ENCODE results near the gene MAP3K1.

The MAP3K1 gene

GRCh38 chr5:56900858-56901578, 85.7 kb downstream of the MAP3K1 start:
- Mint-ChIP-seq H3K4me1 (no peaks in the 10 kb centered on the region), H3K27me3 (no peaks in the 10 kb centered on the region), H3K9me3 (no peaks in the 10 kb centered on the region), H3K36me3 (ENCODE audit: insufficient read depth) (peaks cover 3% of the 10 kb centered on the region), H3K4me3 (no peak overlapping the region), H3K27ac (ENCODE audit: low read depth) (no peak overlapping the region)
- DNase-seq (ENCODE audit: low spot score in 2 of 2) (no peak), ATAC-seq (replicated peaks; ENCODE audit: extremely low read depth, poor library complexity, severe bottlenecking) (peak; percentile 24)

- H3K27me3 Mint-ChIP-seq: no peaks in the 10 kb centered on the region
- no peaks in the 10 kb centered on the region for H3K9me3 Mint-ChIP-seq
- no peak for DNase-seq (ENCODE audit: low spot score in 2 of 2)
- H3K4me1 Mint-ChIP-seq: peaks cover 20% of the 10 kb centered on the region
- H3K36me3 Mint-ChIP-seq (ENCODE audit: insufficient read depth): peaks cover 2% of the 10 kb centered on the region
- peak overlapping the region; percentile 98 for H3K27ac Mint-ChIP-seq (ENCODE audit: low read depth)
- peak overlapping the region; percentile 98 for H3K4me3 Mint-ChIP-seq
- peak; percentile 6 for ATAC-seq (replicated peaks; ENCODE audit: extremely low read depth, poor library complexity, severe bottlenecking)
These were observed 93.6 kb downstream of the MAP3K1 start for GRCh38 chr5:56908942-56909293.

GRCh38 chr5:56909294-56910209, 94.2 kb downstream of the MAP3K1 start, which contains the start of gene SETD9:
TSS of gene SETD9 (plus strand) at chr5:56909596. CDS start at chr5:56909646, 50 bp downstream.
- ATAC-seq (replicated peaks; ENCODE audit: extremely low read depth, poor library complexity, severe bottlenecking): peak; percentile 81

GRCh38 chr5:56910210-56910965, 95.0 kb downstream of the MAP3K1 start:
- Mint-ChIP-seq H3K9me3 (no peaks in the 10 kb centered on the region), H3K4me3 (peak overlapping the region; percentile 98), H3K27ac (ENCODE audit: low read depth) (peak overlapping the region; percentile 51), H3K27me3 (no peaks in the 10 kb centered on the region), H3K4me1 (peaks cover 20% of the 10 kb centered on the region), H3K36me3 (ENCODE audit: insufficient read depth) (peaks cover 2% of the 10 kb centered on the region)
- no peak for DNase-seq (ENCODE audit: low spot score in 2 of 2)
- peak; percentile 34 for ATAC-seq (replicated peaks; ENCODE audit: extremely low read depth, poor library complexity, severe bottlenecking)

More at GRCh38 chr5:56909294-56910209, 94.2 kb downstream of the MAP3K1 start, which contains the start of gene SETD9:
- Mint-ChIP-seq H3K27me3 (no peaks in the 10 kb centered on the region), H3K27ac (ENCODE audit: low read depth) (peak within 1 kb of the TSS; percentile 98), H3K9me3 (no peaks in the 10 kb centered on the region), H3K4me1 (peaks cover 20% of the 10 kb centered on the region), H3K4me3 (peak within 1 kb of the TSS; percentile 98), H3K36me3 (ENCODE audit: insufficient read depth) (peaks cover 2% of the 10 kb centered on the region)
- DNase-seq (ENCODE audit: low spot score in 2 of 2): peak; percentile 63 to 65

- ATAC-seq (replicated peaks; ENCODE audit: extremely low read depth, poor library complexity, severe bottlenecking): no peak
- H3K27ac Mint-ChIP-seq (ENCODE audit: low read depth): no peak overlapping the region
- H3K4me3 Mint-ChIP-seq: no peak overlapping the region
- peaks cover 2% of the 10 kb centered on the region for H3K36me3 Mint-ChIP-seq (ENCODE audit: insufficient read depth)
- H3K27me3 Mint-ChIP-seq: no peaks in the 10 kb centered on the region
- H3K9me3 Mint-ChIP-seq: no peaks in the 10 kb centered on the region
- peaks cover 14% of the 10 kb centered on the region for H3K4me1 Mint-ChIP-seq
- no peak for DNase-seq (ENCODE audit: low spot score in 2 of 2)
These were observed 98.4 kb downstream of the MAP3K1 start for GRCh38 chr5:56913766-56914165.

- Mint-ChIP-seq H3K9me3 (no peaks in the 10 kb centered on the region), H3K4me1 (peaks cover 9% of the 10 kb centered on the region), H3K36me3 (ENCODE audit: insufficient read depth) (peaks cover 4% of the 10 kb centered on the region), H3K27ac (ENCODE audit: low read depth) (no peak overlapping the region), H3K4me3 (no peak overlapping the region), H3K27me3 (no peaks in the 10 kb centered on the region)
- DNase-seq (ENCODE audit: low spot score in 2 of 2) (no peak), ATAC-seq (replicated peaks; ENCODE audit: extremely low read depth, poor library complexity, severe bottlenecking) (no peak)
These were observed 99.3 kb downstream of the MAP3K1 start for GRCh38 chr5:56914678-56915077.

GRCh38 chr5:56917534-56917933, 102.2 kb downstream of the MAP3K1 start:
- no peak for ATAC-seq (replicated peaks; ENCODE audit: extremely low read depth, poor library complexity, severe bottlenecking)

GRCh38 chr5:56918054-56918453, 102.7 kb downstream of the MAP3K1 start:
- H3K9me3 Mint-ChIP-seq: no peaks in the 10 kb centered on the region
- H3K27ac Mint-ChIP-seq (ENCODE audit: low read depth): no peak overlapping the region
- H3K4me3 Mint-ChIP-seq: no peak overlapping the region
- no peaks in the 10 kb centered on the region for H3K27me3 Mint-ChIP-seq
- ATAC-seq (replicated peaks; ENCODE audit: extremely low read depth, poor library complexity, severe bottlenecking) (no peak), DNase-seq (ENCODE audit: low spot score in 2 of 2) (no peak)
- H3K4me1 Mint-ChIP-seq: no peaks in the 10 kb centered on the region
- peaks cover 14% of the 10 kb centered on the region for H3K36me3 Mint-ChIP-seq (ENCODE audit: insufficient read depth)

More at GRCh38 chr5:56917534-56917933, 102.2 kb downstream of the MAP3K1 start:
- no peak overlapping the region for H3K4me3 Mint-ChIP-seq
- H3K9me3 Mint-ChIP-seq: no peaks in the 10 kb centered on the region
- DNase-seq (ENCODE audit: low spot score in 2 of 2): no peak
- H3K27ac Mint-ChIP-seq (ENCODE audit: low read depth): no peak overlapping the region
- no peaks in the 10 kb centered on the region for H3K27me3 Mint-ChIP-seq
- no peaks in the 10 kb centered on the region for H3K4me1 Mint-ChIP-seq
- H3K36me3 Mint-ChIP-seq (ENCODE audit: insufficient read depth): peaks cover 10% of the 10 kb centered on the region

- no peaks in the 10 kb centered on the region for H3K27me3 Mint-ChIP-seq
- no peaks in the 10 kb centered on the region for H3K9me3 Mint-ChIP-seq
- no peak overlapping the region for H3K27ac Mint-ChIP-seq (ENCODE audit: low read depth)
- H3K4me1 Mint-ChIP-seq: no peaks in the 10 kb centered on the region
- DNase-seq (ENCODE audit: low spot score in 2 of 2) (no peak), ATAC-seq (replicated peaks; ENCODE audit: extremely low read depth, poor library complexity, severe bottlenecking) (no peak)
- H3K4me3 Mint-ChIP-seq: no peak overlapping the region
- H3K36me3 Mint-ChIP-seq (ENCODE audit: insufficient read depth): peaks cover 26% of the 10 kb centered on the region
These were observed 104.8 kb downstream of the MAP3K1 start for GRCh38 chr5:56919942-56920662.

GRCh38 chr5:56922922-56923321, 107.6 kb downstream of the MAP3K1 start:
- Mint-ChIP-seq H3K9me3 (no peaks in the 10 kb centered on the region), H3K4me1 (peaks cover 6% of the 10 kb centered on the region), H3K27ac (ENCODE audit: low read depth) (no peak overlapping the region), H3K36me3 (ENCODE audit: insufficient read depth) (peaks cover 39% of the 10 kb centered on the region), H3K27me3 (no peaks in the 10 kb centered on the region), H3K4me3 (no peak overlapping the region)
- ATAC-seq (replicated peaks; ENCODE audit: extremely low read depth, poor library complexity, severe bottlenecking) (no peak), DNase-seq (ENCODE audit: low spot score in 2 of 2) (no peak)

- no peak for DNase-seq (ENCODE audit: low spot score in 2 of 2)
- Mint-ChIP-seq H3K27ac (ENCODE audit: low read depth) (no peak overlapping the region), H3K27me3 (no peaks in the 10 kb centered on the region), H3K36me3 (ENCODE audit: insufficient read depth) (peaks cover 46% of the 10 kb centered on the region), H3K4me1 (no peaks in the 10 kb centered on the region), H3K4me3 (no peak overlapping the region), H3K9me3 (no peaks in the 10 kb centered on the region)
- ATAC-seq (replicated peaks; ENCODE audit: extremely low read depth, poor library complexity, severe bottlenecking): no peak
These were observed 119.0 kb downstream of the MAP3K1 start for GRCh38 chr5:56934325-56934724.

- Mint-ChIP-seq H3K36me3 (ENCODE audit: insufficient read depth) (peaks cover 56% of the 10 kb centered on the region), H3K27me3 (no peaks in the 10 kb centered on the region), H3K9me3 (no peaks in the 10 kb centered on the region), H3K4me1 (peaks cover 16% of the 10 kb centered on the region), H3K27ac (ENCODE audit: low read depth) (no peak overlapping the region), H3K4me3 (no peak overlapping the region)
- ATAC-seq (replicated peaks; ENCODE audit: extremely low read depth, poor library complexity, severe bottlenecking) (no peak), DNase-seq (ENCODE audit: low spot score in 2 of 2) (no peak)
These were observed 123.5 kb downstream of the MAP3K1 start for GRCh38 chr5:56938858-56939257.
